Suprapubic skin (tissue), 4 donors: Measurements from ENCODE around the gene WDR62. TPM values are rescaled to one million over a fixed set of nuclear protein-coding genes. Genes with fewer than 3 reads are reported as not detected.

ENCODE experiments used
- DNase-seq, 2 donors: peaks; one replicate each; pipeline ENCODE4 v3.0.0-alpha.2; 2019; ENCODE audit warnings: low spot score in 2 of 2
- H3K27ac ChIP-seq: fragments of 200-600 bp; sonication (generic); one replicate; pipeline ENCODE4 v1.5.1; 2019
- H3K27me3 ChIP-seq: fragments of 200-600 bp; sonication (generic); one replicate; pipeline ENCODE4 v1.5.1; 2019
- H3K36me3 ChIP-seq: fragments of 200-600 bp; sonication (generic); one replicate; pipeline ENCODE4 v1.5.1; 2019
- H3K4me1 ChIP-seq: fragments of 200-600 bp; sonication (generic); one replicate; pipeline ENCODE4 v1.5.1; 2019
- H3K4me3 ChIP-seq: fragments of 200-600 bp; sonication (generic); one replicate; pipeline ENCODE4 v1.5.1; 2019; ENCODE audit warnings: mild to moderate bottlenecking
- H3K9me3 ChIP-seq: fragments of 200-600 bp; sonication (generic); one replicate; pipeline ENCODE4 v1.5.1; 2019
- CTCF ChIP-seq, 2 donors: fragments of 200-600 bp in 1 of 2; fragments of 450-650 bp in 1 of 2; sonication (generic) in 1 of 2; IDR thresholded peaks; one replicate each; pipeline ENCODE4 v1.5.1; 2016 to 2019; ENCODE audit warnings: antibody characterized with exemption in 2 of 2, mild to moderate bottlenecking in 1 of 2, moderate library complexity in 1 of 2
- EP300 ChIP-seq: sonication (generic); formaldehyde crosslinking; IDR thresholded peaks from one replicate; pipeline ENCODE4 v1.6.1; 2017; ENCODE audit warnings: antibody characterized with exemption
- POLR2A ChIP-seq, 2 donors: fragments of 450-650 bp; IDR thresholded peaks; one replicate each; pipeline ENCODE4 v1.6.1; 2017; ENCODE audit warnings: antibody characterized with exemption in 2 of 2, mild to moderate bottlenecking in 2 of 2, moderate library complexity in 2 of 2
- POLR2AphosphoS5 ChIP-seq, 3 donors: sonication (generic); formaldehyde crosslinking; IDR thresholded peaks; one replicate each; pipeline ENCODE4 v1.6.1; 2017; ENCODE audit warnings: antibody characterized with exemption in 3 of 3
- WGBS: methylation state at CpG from one replicate; pipeline ENCODE4 v1.1.5; 2018; 5-methylcytosine and 5-hydroxymethylcytosine counted together
- total RNA-seq, 4 donors: library from RNA; depleted of rRNA; stranded (reverse); fragments of >200 nt; gene quantifications; one replicate each; pipeline ENCODE4 v1.1.0, GENCODE V29; 2016

The WDR62 gene
- 1 to 10 TPM; 1.4 to 3.7 (median 1.8) TPM for total RNA-seq

DNA sequence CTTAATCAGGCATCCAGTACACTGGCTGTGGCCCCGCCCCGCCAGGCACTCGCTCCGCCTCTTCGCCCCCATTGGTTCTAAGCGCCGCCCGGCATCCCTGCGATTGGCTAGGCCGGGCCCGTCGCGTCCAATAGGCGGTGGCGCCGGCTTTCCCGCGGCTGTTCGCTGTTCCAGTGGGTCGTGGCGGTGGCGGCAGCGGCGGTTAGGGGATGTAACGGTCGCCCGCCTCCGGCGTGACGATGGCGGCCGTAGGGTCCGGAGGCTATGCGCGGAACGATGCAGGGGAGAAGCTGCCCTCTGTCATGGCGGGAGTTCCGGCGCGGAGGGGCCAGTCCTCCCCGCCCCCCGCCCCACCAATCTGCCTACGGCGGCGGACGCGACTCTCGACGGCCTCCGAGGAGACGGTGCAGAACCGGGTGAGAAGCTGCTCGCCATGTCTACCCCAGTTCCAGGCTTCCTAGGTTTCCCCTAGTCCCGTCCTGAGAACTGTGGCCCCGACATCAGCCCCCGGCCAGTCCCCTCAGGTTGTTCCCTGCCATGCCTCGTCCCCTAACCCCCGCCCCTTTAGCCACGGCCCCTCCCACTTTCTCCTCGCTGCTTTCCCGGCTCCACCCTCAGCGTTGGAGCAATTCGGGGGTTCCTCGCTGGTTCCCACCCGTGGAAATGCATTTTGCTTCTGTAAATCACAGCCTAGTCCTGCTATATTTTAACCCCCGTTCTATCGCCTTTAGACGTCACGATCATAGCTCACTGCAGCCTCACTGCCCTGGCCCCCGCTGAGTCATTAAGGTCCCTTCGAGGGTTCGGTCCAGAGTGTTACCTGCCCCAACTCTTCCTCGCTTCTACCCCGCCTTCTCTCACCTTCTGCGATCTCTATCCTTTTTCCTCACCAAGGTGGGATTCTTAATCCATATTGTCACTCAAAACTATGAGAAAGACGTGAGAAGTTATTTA is at the start of gene WDR62:
Gene WDR62, plus strand, starts transcription at position 165 of the 954 bp plus-strand sequence. Its CDS starts 75 bp downstream, at position 240.
- H3K27ac ChIP-seq = peak within 1 kb of the TSS; percentile 94
- H3K36me3 ChIP-seq = no peaks in the 10 kb centered on the region
- TF ChIP-seq POLR2AphosphoS5 (IDR thresholded peaks at IDR 0.05) (no peak), EP300 (no peak), POLR2A (IDR thresholded peaks at IDR 0.05) (no peak), CTCF (IDR thresholded peaks at IDR 0.05) (no peak)
- H3K4me3 ChIP-seq = peak within 1 kb of the TSS; percentile 76
- H3K4me1 ChIP-seq = peaks cover 19% of the 10 kb centered on the region
- DNase-seq = peak; percentile 96 to 97
- under 1% methylated on average over 30 of the region's 76 CpGs for WGBS
- no peaks in the 10 kb centered on the region for H3K27me3 ChIP-seq
- no peaks in the 10 kb centered on the region for H3K9me3 ChIP-seq

DNA sequence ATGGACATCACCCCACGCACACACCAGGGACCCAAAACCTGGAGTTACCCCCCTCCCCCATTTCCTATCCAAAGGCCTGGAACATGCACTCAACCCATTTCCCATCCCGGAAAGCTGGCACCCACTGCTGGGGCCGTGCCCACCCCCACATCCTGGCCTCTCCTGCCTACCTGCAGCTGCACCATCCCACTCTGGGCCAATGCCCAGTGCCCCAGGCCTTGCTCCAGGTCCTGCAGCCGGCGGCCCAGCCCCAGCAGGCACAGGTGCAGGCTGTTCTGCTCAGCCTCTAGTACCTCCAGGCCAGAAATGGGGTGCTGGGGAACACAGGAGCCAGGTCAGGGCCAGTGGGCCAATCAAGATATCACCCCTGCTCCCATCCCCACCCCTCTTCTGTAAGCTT is 47.7 kb upstream of the WDR62 start:
- 74% methylated on average over 3 of the region's 5 CpGs for WGBS
- TF ChIP-seq POLR2A (IDR thresholded peaks at IDR 0.05) = no peak
- no peak for TF ChIP-seq EP300
- no peak for TF ChIP-seq POLR2AphosphoS5 (IDR thresholded peaks at IDR 0.05)
- TF ChIP-seq CTCF (IDR thresholded peaks at IDR 0.05) = no peak
- Histone ChIP-seq H3K27ac (no peak overlapping the region), H3K27me3 (no peaks in the 10 kb centered on the region), H3K36me3 (no peaks in the 10 kb centered on the region), H3K4me1 (peaks cover 18% of the 10 kb centered on the region), H3K4me3 (no peak overlapping the region), H3K9me3 (no peaks in the 10 kb centered on the region)
- DNase-seq = no peak

DNA sequence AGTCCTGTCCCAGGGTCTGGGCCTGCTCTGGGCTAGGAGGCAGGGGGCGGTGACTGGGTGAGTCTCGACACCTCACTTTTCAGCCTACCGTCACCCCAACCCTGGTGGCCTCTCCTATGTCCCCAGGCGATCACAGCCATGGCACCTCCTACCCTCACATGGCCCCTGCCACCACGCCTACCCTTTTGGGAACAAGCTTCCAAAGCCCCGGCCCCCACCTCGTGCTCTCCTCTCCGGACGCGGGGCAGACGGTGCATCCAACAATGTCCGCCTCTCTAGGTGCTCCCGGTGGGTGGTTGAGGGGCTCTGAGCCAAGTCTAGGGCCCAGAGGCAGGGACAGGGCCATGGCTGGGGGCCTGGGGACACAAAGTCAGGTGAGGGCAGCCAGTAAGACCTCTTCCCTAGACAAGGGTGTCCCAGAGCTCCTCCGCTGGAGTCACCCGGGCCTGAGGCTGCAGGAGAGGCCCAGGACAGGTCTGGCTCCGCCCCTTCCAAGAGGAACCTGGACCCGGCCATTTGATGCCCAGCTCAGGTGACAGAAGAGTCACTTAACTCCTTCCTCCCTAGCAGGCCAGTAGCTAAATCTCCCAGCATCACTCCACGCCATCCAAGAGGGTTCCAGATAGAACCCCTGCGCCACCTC is 46.2 kb upstream of the WDR62 start, which contains the start of gene SYNE4:
Gene SYNE4, minus strand, starts transcription at position 478 of the 643 bp plus-strand sequence. Its CDS starts 132 bp downstream, at position 346.
- no peak for DNase-seq
- H3K27ac ChIP-seq = peak within 1 kb of the TSS; percentile 45
- peak within 1 kb of the TSS; percentile 56 for H3K4me3 ChIP-seq
- H3K9me3 ChIP-seq = no peaks in the 10 kb centered on the region
- no peaks in the 10 kb centered on the region for H3K27me3 ChIP-seq
- no peaks in the 10 kb centered on the region for H3K36me3 ChIP-seq
- TF ChIP-seq POLR2A (IDR thresholded peaks at IDR 0.05) (no peak), CTCF (IDR thresholded peaks at IDR 0.05) (no peak), EP300 (no peak)
- WGBS = 51% methylated on average over 17 of the region's 19 CpGs
- H3K4me1 ChIP-seq = peaks cover 22% of the 10 kb centered on the region

DNA sequence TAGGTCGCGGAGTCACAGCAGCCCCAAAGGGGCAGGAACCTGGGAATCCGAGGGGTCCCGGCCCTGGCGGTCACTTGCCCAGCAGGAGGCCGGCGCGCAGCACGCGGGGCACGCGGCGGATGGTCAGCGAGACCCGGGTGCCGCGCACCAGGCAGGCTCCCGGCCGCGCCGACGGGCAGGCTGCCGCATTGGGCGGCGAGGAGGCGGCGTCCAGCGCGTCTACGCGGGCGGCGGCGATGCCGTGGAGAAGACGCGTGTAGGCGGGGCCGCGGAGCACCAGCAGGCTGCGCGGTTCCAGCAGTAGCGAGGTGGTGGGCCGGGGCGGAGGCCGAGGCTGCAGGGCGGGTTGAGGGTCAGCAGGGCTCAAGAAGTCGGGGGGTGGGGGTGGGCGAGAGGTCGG is 45.5 kb upstream of the WDR62 start:
- no peak for TF ChIP-seq CTCF (IDR thresholded peaks at IDR 0.05)
- no peak for TF ChIP-seq POLR2AphosphoS5 (IDR thresholded peaks at IDR 0.05)
- TF ChIP-seq POLR2A (IDR thresholded peaks at IDR 0.05) = no peak
- no peak for TF ChIP-seq EP300
- H3K36me3 ChIP-seq = no peaks in the 10 kb centered on the region
- peaks cover 25% of the 10 kb centered on the region for H3K4me1 ChIP-seq
- DNase-seq = peak in 1 of 2 donors; percentile 78
- no peaks in the 10 kb centered on the region for H3K27me3 ChIP-seq
- H3K27ac ChIP-seq = peak overlapping the region; percentile 45
- H3K4me3 ChIP-seq = peak overlapping the region; percentile 56
- no peaks in the 10 kb centered on the region for H3K9me3 ChIP-seq
- WGBS = 1% methylated on average over 31 of the region's 50 CpGs
